ENCODE measurements around the gene RYR1. TPM values are rescaled to one million over a fixed set of nuclear protein-coding genes. Genes with fewer than 3 reads are reported as not detected.

The RYR1 gene
- total RNA-seq, 1 donor from 2014 or later = 0.32 TPM

DNA sequence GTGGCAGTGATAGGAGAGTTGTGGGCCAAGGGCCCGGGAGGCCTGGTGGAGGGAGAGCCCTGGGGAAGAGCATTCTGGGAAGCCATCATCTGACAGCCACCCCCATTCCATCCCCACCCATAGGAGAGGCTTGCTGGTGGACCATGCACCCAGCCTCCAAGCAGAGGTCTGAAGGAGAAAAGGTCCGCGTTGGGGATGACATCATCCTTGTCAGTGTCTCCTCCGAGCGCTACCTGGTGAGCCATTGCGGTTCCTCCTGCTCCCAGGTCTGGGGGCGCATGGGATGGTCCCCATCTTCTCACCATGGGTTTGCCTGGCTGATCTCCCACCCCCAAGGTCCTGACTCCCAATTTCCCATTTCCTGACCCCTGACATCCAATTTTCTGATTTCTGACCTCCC lies 10.5 kb downstream of the RYR1 start:
- Mint-ChIP-seq H3K27ac (ENCODE audit: unreplicated experiment) (no peak overlapping the region), H3K36me3 (ENCODE audit: low read depth, unreplicated experiment) (no peaks in the 10 kb centered on the region)

DNA sequence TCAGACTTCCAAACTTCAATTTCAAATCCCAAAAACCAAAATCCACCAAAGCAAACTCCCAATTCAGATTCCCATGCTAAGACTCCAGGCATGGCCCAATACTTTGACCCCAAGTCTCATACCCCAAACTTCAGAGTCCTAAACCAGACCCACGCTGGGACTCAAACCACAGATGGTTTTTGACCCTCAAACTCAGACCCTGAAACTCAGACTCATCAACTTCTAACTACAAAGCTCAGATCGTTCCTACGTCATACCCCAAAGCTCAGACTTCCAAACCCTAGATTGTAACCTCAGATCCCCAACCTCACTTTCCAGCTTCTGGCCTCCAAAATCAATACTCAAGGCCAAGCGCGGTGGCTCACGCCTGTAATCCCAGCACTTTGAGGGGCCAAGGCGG lies 11.9 kb downstream of the RYR1 start:
- Mint-ChIP-seq H3K27ac (ENCODE audit: unreplicated experiment) (no peak overlapping the region), H3K4me1 (ENCODE audit: low read depth, unreplicated experiment) (no peaks in the 10 kb centered on the region), H3K27me3 (ENCODE audit: low read depth, unreplicated experiment) (peaks cover 38% of the 10 kb centered on the region), H3K36me3 (ENCODE audit: low read depth, unreplicated experiment) (peaks cover 3% of the 10 kb centered on the region), H3K4me3 (ENCODE audit: unreplicated experiment) (no peak overlapping the region), H3K9me3 (ENCODE audit: unreplicated experiment) (peaks cover 2% of the 10 kb centered on the region)
- no peak for TF ChIP-seq EZH2 (IDR thresholded peaks at IDR 0.05; ENCODE audit: insufficient read depth, low read length)
- no peak for TF ChIP-seq CTCF (IDR thresholded peaks at IDR 0.05; ENCODE audit: insufficient read depth, low read depth, low read length)
- peaks cover 5% of the 10 kb centered on the region for H3K27me3 ChIP-seq (ENCODE audit: insufficient read depth, low read length)
- no peak for DNase-seq (ENCODE audit: low read depth)
- no peak for FAIRE-seq
- H3K9me3 ChIP-seq (ENCODE audit: insufficient read depth, low read depth, low read length) = no peaks in the 10 kb centered on the region
- no peak overlapping the region for H3K27ac ChIP-seq (ENCODE audit: low read depth, low read length)
- H3K4me2 ChIP-seq (ENCODE audit: low read length) = no peak overlapping the region
- H4K20me1 ChIP-seq (ENCODE audit: insufficient read depth, low read length) = no peaks in the 10 kb centered on the region
- H3K9ac ChIP-seq (ENCODE audit: low read length) = no peak overlapping the region
- H2AFZ ChIP-seq (ENCODE audit: low read depth, low read length) = no peak overlapping the region
- no peaks in the 10 kb centered on the region for H3K36me3 ChIP-seq (ENCODE audit: insufficient read depth, low read length)
- H3K4me3 ChIP-seq (ENCODE audit: insufficient read depth, low read depth, low read length) = no peak overlapping the region
- H3K4me1 ChIP-seq (ENCODE audit: insufficient read depth, low read length) = no peaks in the 10 kb centered on the region
- H3K79me2 ChIP-seq (ENCODE audit: insufficient read depth, low read length) = no peaks in the 10 kb centered on the region

More for the DNA sequence above, 10.5 kb downstream of the RYR1 start:
- Histone ChIP-seq H2AFZ (ENCODE audit: low read depth, low read length) (no peak overlapping the region), H4K20me1 (ENCODE audit: insufficient read depth, low read length) (no peaks in the 10 kb centered on the region), H3K4me1 (ENCODE audit: insufficient read depth, low read length) (no peaks in the 10 kb centered on the region), H3K9me3 (ENCODE audit: insufficient read depth, low read depth, low read length) (no peaks in the 10 kb centered on the region), H3K9ac (ENCODE audit: low read length) (no peak overlapping the region), H3K27me3 (ENCODE audit: insufficient read depth, low read length) (peaks cover 2% of the 10 kb centered on the region), H3K4me3 (ENCODE audit: insufficient read depth, low read depth, low read length) (no peak overlapping the region), H3K27ac (ENCODE audit: low read depth, low read length) (no peak overlapping the region), H3K79me2 (ENCODE audit: insufficient read depth, low read length) (no peaks in the 10 kb centered on the region), H3K4me2 (ENCODE audit: low read length) (no peak overlapping the region), H3K36me3 (ENCODE audit: insufficient read depth, low read length) (no peaks in the 10 kb centered on the region)
- TF ChIP-seq CTCF (IDR thresholded peaks at IDR 0.05; ENCODE audit: insufficient read depth, low read depth, low read length) (no peak), EZH2 (IDR thresholded peaks at IDR 0.05; ENCODE audit: insufficient read depth, low read length) (no peak)
- H3K4me1 Mint-ChIP-seq (ENCODE audit: low read depth, unreplicated experiment) = no peaks in the 10 kb centered on the region
- FAIRE-seq (no peak), DNase-seq (ENCODE audit: low read depth) (no peak)
- H3K27me3 Mint-ChIP-seq (ENCODE audit: low read depth, unreplicated experiment) = peaks cover 31% of the 10 kb centered on the region
- no peaks in the 10 kb centered on the region for H3K9me3 Mint-ChIP-seq (ENCODE audit: unreplicated experiment)
- no peak overlapping the region for H3K4me3 Mint-ChIP-seq (ENCODE audit: unreplicated experiment)

GRCh38 chr19:38448225-38448624 lies 14.7 kb downstream of the RYR1 start:
- Histone ChIP-seq H3K9me3 (ENCODE audit: insufficient read depth, low read depth, low read length) (no peaks in the 10 kb centered on the region), H3K79me2 (ENCODE audit: insufficient read depth, low read length) (no peaks in the 10 kb centered on the region), H3K4me3 (ENCODE audit: insufficient read depth, low read depth, low read length) (no peak overlapping the region), H3K9ac (ENCODE audit: low read length) (no peak overlapping the region), H3K4me2 (ENCODE audit: low read length) (no peak overlapping the region), H2AFZ (ENCODE audit: low read depth, low read length) (no peak overlapping the region), H3K4me1 (ENCODE audit: insufficient read depth, low read length) (no peaks in the 10 kb centered on the region), H4K20me1 (ENCODE audit: insufficient read depth, low read length) (no peaks in the 10 kb centered on the region), H3K27ac (ENCODE audit: low read depth, low read length) (no peak overlapping the region), H3K27me3 (ENCODE audit: insufficient read depth, low read length) (peaks cover 5% of the 10 kb centered on the region), H3K36me3 (ENCODE audit: insufficient read depth, low read length) (no peaks in the 10 kb centered on the region)
- H3K27me3 Mint-ChIP-seq (ENCODE audit: low read depth, unreplicated experiment) = peaks cover 43% of the 10 kb centered on the region
- H3K4me3 Mint-ChIP-seq (ENCODE audit: unreplicated experiment) = no peak overlapping the region
- DNase-seq (ENCODE audit: low read depth) = no peak
- peaks cover 3% of the 10 kb centered on the region for H3K36me3 Mint-ChIP-seq (ENCODE audit: low read depth, unreplicated experiment)
- H3K9me3 Mint-ChIP-seq (ENCODE audit: unreplicated experiment) = peaks cover 2% of the 10 kb centered on the region
- TF ChIP-seq CTCF (IDR thresholded peaks at IDR 0.05; ENCODE audit: insufficient read depth, low read depth, low read length) (no peak), EZH2 (IDR thresholded peaks at IDR 0.05; ENCODE audit: insufficient read depth, low read length) (no peak)
- H3K27ac Mint-ChIP-seq (ENCODE audit: unreplicated experiment) = no peak overlapping the region
- no peaks in the 10 kb centered on the region for H3K4me1 Mint-ChIP-seq (ENCODE audit: low read depth, unreplicated experiment)
- FAIRE-seq = no peak

Data from astrocyte (in vitro differentiated cells and primary cell).